ENCODE measurements around the gene BAIAP3.

BAIAP3 gene

GRCh38 chr16:1300664-1301476, 32.6 kb upstream of the BAIAP3 start:
- Histone ChIP-seq H3K27ac (ENCODE audit: low read depth in 2 of 2, low read length in 2 of 2) (no peak overlapping the region), H3K9ac (ENCODE audit: low read depth in 1 of 2, low read length in 2 of 2) (peak overlapping the region in 1 of 2 donors; percentile 52), H3K36me3 (ENCODE audit: control insufficient read depth in 2 of 2, insufficient read depth in 2 of 2, low read length in 2 of 2) (no peaks in the 10 kb centered on the region), H3K27me3 (ENCODE audit: control insufficient read depth in 2 of 2, insufficient read depth in 2 of 2, low read length in 2 of 2) (peaks cover 0 to 16% of the 10 kb centered on the region in 2 donors), H3K9me3 (ENCODE audit: control insufficient read depth in 2 of 2, low read length in 2 of 2) (no peaks in the 10 kb centered on the region), H3K4me1 (ENCODE audit: control insufficient read depth in 2 of 2, insufficient read depth in 2 of 2, low read length in 2 of 2) (peaks cover 17 to 20% of the 10 kb centered on the region in 2 donors), H3K4me3 (ENCODE audit: low read length in 2 of 2) (peak overlapping the region; percentile 3 to 40)

- no peaks in the 10 kb centered on the region for H3K36me3 ChIP-seq (ENCODE audit: control insufficient read depth in 2 of 2, insufficient read depth in 2 of 2, low read length in 2 of 2)
- H3K27me3 ChIP-seq (ENCODE audit: control insufficient read depth in 2 of 2, insufficient read depth in 2 of 2, low read length in 2 of 2), result peaks cover 0 to 16% of the 10 kb centered on the region in 2 donors
- no peak overlapping the region for H3K27ac ChIP-seq (ENCODE audit: low read depth in 2 of 2, low read length in 2 of 2)
- no peaks in the 10 kb centered on the region for H3K9me3 ChIP-seq (ENCODE audit: control insufficient read depth in 2 of 2, low read length in 2 of 2)
- H3K4me3 ChIP-seq (ENCODE audit: low read length in 2 of 2), result no peak overlapping the region
- peaks cover 17 to 20% of the 10 kb centered on the region in 2 donors for H3K4me1 ChIP-seq (ENCODE audit: control insufficient read depth in 2 of 2, insufficient read depth in 2 of 2, low read length in 2 of 2)
- no peak overlapping the region for H3K9ac ChIP-seq (ENCODE audit: low read depth in 1 of 2, low read length in 2 of 2)
These were observed 31.9 kb upstream of the BAIAP3 start for GRCh38 chr16:1301562-1301961.

- Histone ChIP-seq H3K4me3 (ENCODE audit: low read length in 2 of 2) (no peak overlapping the region), H3K9me3 (ENCODE audit: control insufficient read depth in 2 of 2, low read length in 2 of 2) (no peaks in the 10 kb centered on the region), H3K4me1 (ENCODE audit: control insufficient read depth in 2 of 2, insufficient read depth in 2 of 2, low read length in 2 of 2) (peaks cover 18 to 19% of the 10 kb centered on the region in 2 donors), H3K9ac (ENCODE audit: low read depth in 1 of 2, low read length in 2 of 2) (no peak overlapping the region), H3K36me3 (ENCODE audit: control insufficient read depth in 2 of 2, insufficient read depth in 2 of 2, low read length in 2 of 2) (no peaks in the 10 kb centered on the region), H3K27me3 (ENCODE audit: control insufficient read depth in 2 of 2, insufficient read depth in 2 of 2, low read length in 2 of 2) (no peaks in the 10 kb centered on the region), H3K27ac (ENCODE audit: low read depth in 2 of 2, low read length in 2 of 2) (no peak overlapping the region)
These were observed 27.6 kb upstream of the BAIAP3 start for GRCh38 chr16:1305823-1306222.

GRCh38 chr16:1306334-1306733, 27.1 kb upstream of the BAIAP3 start:
- H3K27me3 ChIP-seq (ENCODE audit: control insufficient read depth in 2 of 2, insufficient read depth in 2 of 2, low read length in 2 of 2), result no peaks in the 10 kb centered on the region
- H3K9ac ChIP-seq (ENCODE audit: low read depth in 1 of 2, low read length in 2 of 2), result no peak overlapping the region
- no peaks in the 10 kb centered on the region for H3K9me3 ChIP-seq (ENCODE audit: control insufficient read depth in 2 of 2, low read length in 2 of 2)
- no peak overlapping the region for H3K27ac ChIP-seq (ENCODE audit: low read depth in 2 of 2, low read length in 2 of 2)
- H3K4me3 ChIP-seq (ENCODE audit: low read length in 2 of 2), result no peak overlapping the region
- H3K36me3 ChIP-seq (ENCODE audit: control insufficient read depth in 2 of 2, insufficient read depth in 2 of 2, low read length in 2 of 2), result no peaks in the 10 kb centered on the region
- H3K4me1 ChIP-seq (ENCODE audit: control insufficient read depth in 2 of 2, insufficient read depth in 2 of 2, low read length in 2 of 2), result peaks cover 19% of the 10 kb centered on the region in 2 donors

- peak overlapping the region; percentile 93 to 97 for H3K27ac ChIP-seq (ENCODE audit: low read depth in 2 of 2, low read length in 2 of 2)
- peak overlapping the region; percentile 50 to 67 for H3K4me3 ChIP-seq (ENCODE audit: low read length in 2 of 2)
- peaks cover 0 to 6% of the 10 kb centered on the region in 2 donors for H3K36me3 ChIP-seq (ENCODE audit: control insufficient read depth in 2 of 2, insufficient read depth in 2 of 2, low read length in 2 of 2)
- H3K9me3 ChIP-seq (ENCODE audit: control insufficient read depth in 2 of 2, low read length in 2 of 2), result no peaks in the 10 kb centered on the region
- H3K27me3 ChIP-seq (ENCODE audit: control insufficient read depth in 2 of 2, insufficient read depth in 2 of 2, low read length in 2 of 2), result no peaks in the 10 kb centered on the region
- H3K4me1 ChIP-seq (ENCODE audit: control insufficient read depth in 2 of 2, insufficient read depth in 2 of 2, low read length in 2 of 2), result peaks cover 28 to 30% of the 10 kb centered on the region in 2 donors
- peak overlapping the region in 1 of 2 donors; percentile 88 for H3K9ac ChIP-seq (ENCODE audit: low read depth in 1 of 2, low read length in 2 of 2)
These were observed 25.1 kb upstream of the BAIAP3 start for GRCh38 chr16:1308036-1308976.

GRCh38 chr16:1308977-1309885, 24.2 kb upstream of the BAIAP3 start, which contains the start of gene UBE2I:
Gene UBE2I, plus strand, starts transcription at chr16:1309636. Its CDS starts 4,395 bp downstream, at chr16:1314031.
- Histone ChIP-seq H3K27ac (ENCODE audit: low read depth in 2 of 2, low read length in 2 of 2) (peak within 1 kb of the TSS; percentile 93 to 97), H3K9me3 (ENCODE audit: control insufficient read depth in 2 of 2, low read length in 2 of 2) (no peaks in the 10 kb centered on the region), H3K27me3 (ENCODE audit: control insufficient read depth in 2 of 2, insufficient read depth in 2 of 2, low read length in 2 of 2) (no peaks in the 10 kb centered on the region), H3K36me3 (ENCODE audit: control insufficient read depth in 2 of 2, insufficient read depth in 2 of 2, low read length in 2 of 2) (peaks cover 2 to 12% of the 10 kb centered on the region in 2 donors), H3K4me1 (ENCODE audit: control insufficient read depth in 2 of 2, insufficient read depth in 2 of 2, low read length in 2 of 2) (peaks cover 23 to 27% of the 10 kb centered on the region in 2 donors), H3K4me3 (ENCODE audit: low read length in 2 of 2) (peak within 1 kb of the TSS; percentile 69 to 91), H3K9ac (ENCODE audit: low read depth in 1 of 2, low read length in 2 of 2) (peak within 1 kb of the TSS; percentile 88 to 99)

- Histone ChIP-seq H3K9ac (ENCODE audit: low read depth in 1 of 2, low read length in 2 of 2) (peak overlapping the region; percentile 61 to 73), H3K4me1 (ENCODE audit: control insufficient read depth in 2 of 2, insufficient read depth in 2 of 2, low read length in 2 of 2) (peaks cover 23 to 27% of the 10 kb centered on the region in 2 donors), H3K4me3 (ENCODE audit: low read length in 2 of 2) (peak overlapping the region; percentile 65 to 91), H3K27ac (ENCODE audit: low read depth in 2 of 2, low read length in 2 of 2) (peak overlapping the region; percentile 38 to 40), H3K36me3 (ENCODE audit: control insufficient read depth in 2 of 2, insufficient read depth in 2 of 2, low read length in 2 of 2) (peaks cover 10 to 21% of the 10 kb centered on the region in 2 donors), H3K27me3 (ENCODE audit: control insufficient read depth in 2 of 2, insufficient read depth in 2 of 2, low read length in 2 of 2) (no peaks in the 10 kb centered on the region), H3K9me3 (ENCODE audit: control insufficient read depth in 2 of 2, low read length in 2 of 2) (no peaks in the 10 kb centered on the region)
These were observed 23.3 kb upstream of the BAIAP3 start for GRCh38 chr16:1309888-1310831.

GRCh38 chr16:1310832-1311200, 22.6 kb upstream of the BAIAP3 start:
- peaks cover 16 to 27% of the 10 kb centered on the region in 2 donors for H3K36me3 ChIP-seq (ENCODE audit: control insufficient read depth in 2 of 2, insufficient read depth in 2 of 2, low read length in 2 of 2)
- peaks cover 23 to 27% of the 10 kb centered on the region in 2 donors for H3K4me1 ChIP-seq (ENCODE audit: control insufficient read depth in 2 of 2, insufficient read depth in 2 of 2, low read length in 2 of 2)
- peak overlapping the region; percentile 65 to 91 for H3K4me3 ChIP-seq (ENCODE audit: low read length in 2 of 2)
- H3K9me3 ChIP-seq (ENCODE audit: control insufficient read depth in 2 of 2, low read length in 2 of 2), result no peaks in the 10 kb centered on the region
- H3K27me3 ChIP-seq (ENCODE audit: control insufficient read depth in 2 of 2, insufficient read depth in 2 of 2, low read length in 2 of 2), result no peaks in the 10 kb centered on the region
- peak overlapping the region in 1 of 2 donors; percentile 40 for H3K27ac ChIP-seq (ENCODE audit: low read depth in 2 of 2, low read length in 2 of 2)
- peak overlapping the region; percentile 61 to 73 for H3K9ac ChIP-seq (ENCODE audit: low read depth in 1 of 2, low read length in 2 of 2)
